GM18498 (cell line): ENCODE results near the gene TNIK.
A peak's percentile ranks its signal among the peaks of the same experiment; 100 is the strongest.

Experiments
- ATAC-seq: cut with Tn5 transposase; IDR thresholded peaks from one replicate; pipeline ENCODE4 v1.9.1; 2021; ENCODE audit warnings: mild to moderate bottlenecking, moderate library complexity; ENCODE audit not compliant: unreplicated experiment

The TNIK gene

DNA sequence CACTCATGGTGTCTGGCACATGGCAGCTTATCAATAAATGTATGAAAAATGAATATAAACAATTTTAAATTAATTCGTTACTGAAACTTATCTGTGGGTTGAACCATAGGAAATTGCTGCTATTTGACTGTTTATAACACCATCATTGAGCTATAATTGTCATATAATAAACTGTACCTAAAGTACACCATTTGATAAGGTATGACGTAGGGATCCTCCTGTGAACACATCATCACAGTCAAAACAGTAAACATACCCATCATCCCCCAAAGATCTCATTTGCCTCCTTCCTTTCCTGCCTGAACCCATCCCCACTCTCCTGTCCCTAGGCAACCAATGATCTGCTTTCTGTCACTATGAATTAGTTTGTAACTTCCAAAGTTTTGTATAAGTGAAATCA lies 282.7 kb downstream of the TNIK start:
- ATAC-seq, result no peak

DNA sequence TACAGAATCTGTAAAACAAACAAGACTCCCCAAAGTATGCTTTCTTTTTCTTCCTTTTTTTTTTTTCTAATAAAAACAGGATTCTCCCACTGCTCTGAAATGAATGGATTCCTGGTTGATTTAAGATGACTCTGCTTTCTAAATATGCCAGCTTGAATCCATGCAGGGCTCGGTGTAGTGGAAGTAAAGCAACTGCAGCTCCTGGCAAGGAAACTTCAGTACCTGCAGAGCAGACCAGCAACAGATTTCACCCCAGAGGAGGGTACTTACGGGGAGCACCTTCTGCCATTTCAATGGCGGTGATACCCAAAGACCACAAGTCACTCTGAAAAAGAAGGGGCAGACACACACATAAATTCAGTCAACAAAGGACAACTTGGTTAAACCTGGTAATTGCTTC lies 283.1 kb downstream of the TNIK start:
- ATAC-seq, result no peak

DNA sequence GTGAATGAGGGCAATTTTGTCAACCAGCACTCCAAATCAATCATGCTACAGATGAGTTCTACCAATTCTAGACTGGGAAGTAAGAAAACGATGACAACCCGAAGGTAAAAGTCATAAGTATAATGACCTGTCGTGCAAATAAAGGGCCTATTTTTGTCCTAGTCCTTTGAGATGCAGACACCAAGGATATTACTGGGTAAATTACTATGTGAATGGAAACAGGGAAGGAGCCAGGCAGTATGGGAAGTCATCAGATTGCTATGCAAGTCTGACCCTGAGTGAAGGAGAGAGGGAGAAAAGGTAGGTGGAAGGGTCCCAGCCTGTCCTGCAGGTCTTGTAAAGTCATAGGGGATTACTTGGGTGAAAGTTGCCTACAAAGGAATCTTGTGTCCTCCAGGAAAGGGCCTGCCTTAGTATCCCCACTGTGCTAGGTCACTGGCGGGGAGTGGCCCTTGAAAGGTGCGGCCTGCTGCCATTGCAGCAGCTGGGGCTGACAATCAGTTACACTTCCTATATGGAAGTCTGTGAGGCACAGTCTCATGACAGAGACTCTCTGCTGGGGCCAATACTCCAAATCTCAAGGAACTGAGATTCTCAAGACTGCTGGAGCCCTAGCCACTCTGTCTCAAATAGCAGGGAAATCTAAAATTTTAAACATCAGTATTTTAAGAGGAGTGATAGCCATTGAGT lies 283.8 kb downstream of the TNIK start:
- no peak for ATAC-seq

DNA sequence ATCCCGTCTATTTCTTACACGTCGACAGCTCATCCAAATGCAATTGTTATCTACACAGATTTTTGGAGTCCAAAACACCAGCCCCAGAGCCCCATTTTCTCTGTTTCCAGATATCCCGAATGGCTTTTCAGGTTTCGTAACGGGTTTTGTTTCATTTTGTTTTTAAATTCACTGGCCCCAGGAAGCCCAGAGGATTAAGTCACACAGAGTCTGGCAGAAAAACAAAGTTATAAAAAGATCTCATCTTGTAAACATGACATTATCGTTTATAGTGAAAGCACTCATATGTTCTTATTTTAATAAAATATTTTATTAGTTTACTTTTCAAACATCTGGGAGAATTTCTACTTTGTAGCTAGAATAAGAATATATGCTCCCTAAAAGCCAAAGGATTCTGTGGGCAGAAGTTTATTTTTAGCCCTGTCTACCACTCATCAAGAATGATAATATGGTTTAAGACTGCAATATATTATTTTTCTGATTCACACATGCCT lies 284.4 kb downstream of the TNIK start:
- no peak for ATAC-seq

DNA sequence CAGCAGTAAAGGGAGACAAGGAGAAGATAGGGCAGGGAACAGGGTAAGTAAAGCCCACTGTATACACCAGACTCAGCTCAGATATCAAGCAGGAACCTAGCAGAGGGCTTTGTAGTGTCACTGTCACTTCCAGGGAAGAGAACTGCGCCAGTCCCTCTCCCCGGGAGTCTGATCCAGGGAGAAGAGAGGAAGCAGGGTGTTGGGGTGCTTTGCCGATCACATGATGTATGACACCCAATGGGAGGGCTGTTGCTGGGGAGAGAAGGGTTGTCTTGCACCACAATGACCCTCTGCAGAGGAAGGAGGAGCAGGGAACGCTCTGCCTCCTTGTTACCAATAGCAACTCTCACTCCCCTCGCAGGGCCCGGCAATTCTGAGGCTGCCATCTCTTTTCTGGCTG lies 286.5 kb downstream of the TNIK start:
- no peak for ATAC-seq

DNA sequence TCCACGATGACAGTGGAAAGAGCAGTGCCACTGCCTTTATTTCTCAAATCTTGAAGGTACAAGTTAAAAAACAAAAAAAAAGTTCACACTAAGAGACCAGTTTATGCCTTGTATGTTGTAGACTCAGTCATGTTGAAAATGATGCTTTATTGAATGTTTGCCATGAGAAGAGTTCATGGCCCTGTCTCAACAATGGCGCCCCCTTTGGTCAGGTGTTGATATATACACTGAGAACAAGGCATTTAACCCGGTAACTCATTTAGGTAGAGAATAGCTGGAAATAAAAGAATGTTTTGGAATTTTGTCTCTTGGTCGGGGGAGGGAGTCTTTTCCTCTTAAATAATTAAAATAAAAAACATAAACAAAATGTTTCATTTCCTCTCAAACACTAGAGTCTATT lies 288.1 kb downstream of the TNIK start:
- no peak for ATAC-seq

DNA sequence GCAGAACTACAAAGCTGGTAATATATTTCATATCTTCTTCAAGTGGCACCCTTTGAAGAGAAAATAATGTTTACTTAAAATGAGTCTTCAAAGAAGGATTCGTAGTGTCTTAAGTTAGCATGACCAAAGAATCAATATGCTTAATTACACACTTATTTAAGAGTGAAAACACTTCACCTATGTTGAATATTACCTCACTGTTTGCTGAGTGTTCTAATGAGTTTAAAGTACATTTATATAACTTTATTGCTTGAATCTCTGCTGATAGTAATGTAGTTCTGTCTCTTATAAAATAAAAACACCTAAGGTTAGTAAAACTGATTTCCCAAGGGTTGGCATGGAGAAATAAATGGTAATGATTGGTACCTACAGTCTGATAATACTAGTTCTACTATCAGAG lies 290.3 kb downstream of the TNIK start:
- ATAC-seq, result no peak

DNA sequence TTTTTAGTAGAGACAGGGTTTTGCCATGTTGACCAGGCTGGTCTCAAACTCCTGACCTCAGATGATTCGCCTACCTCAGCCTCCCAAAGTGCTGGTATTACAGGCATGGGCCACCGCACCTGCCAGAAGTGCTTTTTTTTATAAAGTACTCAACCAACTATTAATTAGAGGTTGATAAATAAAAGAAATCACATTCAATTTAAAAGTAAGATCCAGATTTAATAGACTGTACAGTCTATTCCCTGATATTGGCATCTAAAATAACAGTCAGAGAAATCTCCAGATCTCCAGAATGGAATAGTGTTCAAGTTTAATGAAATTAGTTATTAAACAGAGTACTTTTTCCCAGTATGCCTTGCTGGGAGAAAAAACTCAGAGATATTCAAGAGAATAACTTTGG lies 290.8 kb downstream of the TNIK start:
- no peak for ATAC-seq

DNA sequence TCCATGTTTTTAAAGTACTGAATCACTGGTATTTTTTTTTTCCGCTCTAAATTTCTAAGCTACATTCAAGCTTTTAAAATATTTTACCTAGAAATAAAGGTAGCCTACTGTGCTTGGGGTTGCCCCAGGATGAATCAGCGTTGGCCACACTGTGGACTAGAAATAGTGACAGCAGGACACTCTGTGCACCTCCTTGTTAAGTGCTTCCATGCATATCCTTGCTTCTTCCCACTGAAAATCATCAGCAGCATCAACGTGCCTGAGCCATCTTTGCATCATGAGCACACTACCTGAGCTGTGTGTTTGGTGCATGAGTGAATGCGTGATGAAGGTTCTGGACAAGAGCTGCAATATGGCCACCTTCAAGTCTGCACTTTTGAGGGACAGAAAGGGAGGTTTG lies 291.7 kb downstream of the TNIK start:
- ATAC-seq, result no peak

DNA sequence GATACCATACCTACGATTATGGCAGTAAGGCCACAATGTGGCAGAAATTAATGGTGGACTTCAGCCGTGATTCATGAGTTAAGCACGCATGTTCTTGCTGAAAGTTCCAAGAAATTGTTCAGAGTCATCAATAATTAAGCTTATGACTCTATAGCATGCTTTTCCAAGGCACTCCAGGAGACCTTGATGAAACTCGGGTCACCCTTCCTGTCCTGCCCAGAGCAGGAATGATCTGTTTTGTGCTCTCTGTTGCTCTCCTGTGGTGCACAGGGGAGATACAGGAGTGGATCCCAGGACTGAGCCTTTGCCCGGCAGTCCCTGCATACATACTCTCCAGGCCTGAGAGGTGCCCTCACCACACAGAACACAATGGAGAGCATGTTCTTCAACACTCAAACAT lies 292.1 kb downstream of the TNIK start:
- ATAC-seq, result no peak

DNA sequence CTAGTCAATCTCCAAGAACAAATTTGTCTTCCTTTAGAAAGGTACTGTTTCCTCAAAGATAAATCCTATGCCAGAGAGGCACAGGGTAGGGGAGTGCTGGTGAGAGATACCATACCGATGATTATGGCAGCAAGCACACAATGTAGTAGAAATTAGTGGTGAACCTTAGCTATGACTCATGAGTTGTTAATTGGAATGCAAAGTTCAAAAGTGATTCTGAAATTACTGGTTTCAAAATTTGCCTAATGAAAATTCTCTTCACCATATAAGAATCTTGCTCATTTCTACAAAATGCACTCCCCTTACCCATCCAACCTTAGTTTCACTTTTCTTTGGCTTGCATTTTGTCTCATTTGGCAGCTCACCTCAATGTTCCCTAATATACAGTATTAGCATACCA lies 294.2 kb downstream of the TNIK start:
- peak; percentile 56 for ATAC-seq

DNA sequence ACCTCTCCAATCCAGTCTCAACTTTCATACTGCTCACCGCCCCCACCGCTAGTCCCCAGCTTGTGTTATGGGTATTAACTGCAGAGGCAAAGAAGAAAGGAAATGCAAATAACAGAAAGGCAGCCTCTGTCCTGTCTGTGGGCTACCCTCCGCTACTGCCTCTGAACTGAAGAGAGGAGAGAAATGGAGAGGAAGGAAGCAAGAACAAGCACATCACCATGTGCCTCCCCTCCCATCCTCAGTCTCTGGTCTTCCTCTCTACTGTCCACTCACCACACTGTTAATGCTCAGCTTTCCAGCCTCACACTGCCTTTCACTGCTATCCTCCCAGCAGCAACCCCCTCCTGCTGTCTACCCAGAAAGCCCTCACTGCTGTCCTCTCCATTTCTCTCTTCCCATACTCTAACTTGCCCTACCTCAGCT lies 294.7 kb downstream of the TNIK start:
- peak; percentile 74 for ATAC-seq

DNA sequence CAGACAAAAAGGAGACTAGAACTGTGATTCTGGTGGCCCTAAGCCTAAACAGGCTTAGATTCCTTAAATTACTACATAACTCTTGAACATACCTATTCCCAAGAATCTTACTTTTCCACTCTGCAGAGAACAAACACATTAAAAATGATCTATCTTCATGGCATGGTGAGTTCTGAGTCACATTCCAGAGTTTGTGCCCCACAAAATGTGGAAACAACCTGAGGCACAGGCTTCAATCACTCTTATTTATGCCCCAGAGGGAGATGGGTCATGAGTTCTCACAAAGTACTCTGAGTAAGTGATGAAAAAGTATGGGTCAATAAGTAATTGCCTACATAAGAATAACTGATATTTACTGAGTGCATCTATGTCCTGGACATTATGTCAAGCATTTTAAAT lies 296.1 kb downstream of the TNIK start:
- ATAC-seq, result no peak

DNA sequence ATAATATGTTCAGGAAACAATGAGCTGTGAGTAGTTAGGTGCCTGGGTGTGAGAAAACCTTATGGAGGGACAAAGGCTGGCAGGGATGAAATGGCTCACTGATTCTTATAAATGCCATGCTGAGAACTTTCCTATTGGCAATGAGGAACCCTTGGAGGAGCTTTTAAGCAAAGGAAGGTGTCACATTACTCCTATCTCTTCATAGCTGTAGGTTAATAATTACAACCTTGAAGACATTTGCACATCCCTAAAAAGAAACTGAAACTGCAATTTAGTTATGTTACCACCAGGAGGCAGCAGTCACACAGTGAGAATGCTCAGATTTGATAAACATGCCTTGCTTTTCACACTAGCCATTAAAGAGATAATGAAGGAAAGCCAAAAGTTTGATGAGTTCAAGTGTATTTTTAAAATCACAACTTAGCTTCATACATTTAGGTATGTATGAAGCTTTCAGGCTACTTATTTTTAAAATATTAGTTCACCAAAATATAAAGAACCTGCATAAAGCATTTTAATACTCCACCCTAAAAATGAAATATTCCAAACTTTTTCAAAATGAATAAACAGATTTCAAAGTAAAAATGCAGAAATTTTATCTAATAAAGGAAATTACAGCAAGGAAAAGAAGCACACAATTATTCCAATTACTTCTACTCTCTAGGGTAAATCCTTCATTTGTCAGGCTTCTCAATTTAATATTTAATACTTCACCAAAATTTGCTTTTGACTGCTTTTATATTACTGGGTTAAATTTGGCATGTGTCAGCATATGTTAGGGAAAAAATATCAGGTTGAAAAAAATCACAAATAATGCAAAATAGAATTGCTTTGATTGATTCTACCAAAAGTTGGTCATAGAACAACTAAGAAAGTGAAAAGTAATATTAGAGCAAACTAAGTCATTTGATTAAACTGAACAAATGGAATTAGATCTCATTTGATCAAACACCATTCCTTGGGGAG lies 296.8 kb downstream of the TNIK start:
- ATAC-seq, result no peak

DNA sequence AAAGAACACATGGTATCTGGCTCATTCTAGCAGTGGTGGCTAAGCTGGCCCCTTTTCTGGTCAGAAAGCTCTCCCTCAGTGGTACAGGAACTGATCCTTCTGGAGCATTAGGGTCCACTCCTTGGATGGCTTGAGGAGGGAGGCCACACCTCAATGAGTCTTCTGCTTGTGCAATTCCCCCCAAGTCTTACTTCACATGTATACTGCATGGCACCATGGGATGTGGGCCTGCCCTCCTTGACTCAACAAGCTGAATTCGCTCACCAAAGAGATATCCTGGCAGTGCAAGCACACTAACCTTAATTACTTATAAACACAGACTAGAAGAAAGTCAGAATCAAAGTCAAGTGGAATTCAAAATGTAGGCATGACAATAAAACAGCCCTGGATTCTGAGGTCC lies 299.9 kb downstream of the TNIK start:
- ATAC-seq, result no peak

DNA sequence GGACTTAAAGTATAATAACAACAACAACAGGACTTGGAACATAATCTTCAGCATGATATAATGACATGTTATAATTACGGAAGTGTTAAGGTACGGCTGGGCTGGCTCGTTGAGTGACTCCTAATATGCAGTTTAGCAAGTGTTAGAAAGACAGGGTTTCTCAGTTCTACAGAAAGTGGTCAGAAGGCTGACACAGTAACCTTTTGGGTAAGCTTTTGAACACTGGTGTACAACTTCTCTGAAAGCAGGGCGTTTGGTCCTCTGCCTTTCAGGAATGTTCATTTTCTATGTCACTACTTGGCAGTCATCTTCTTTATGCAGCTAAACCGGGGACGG lies 300.4 kb downstream of the TNIK start:
- no peak for ATAC-seq

DNA sequence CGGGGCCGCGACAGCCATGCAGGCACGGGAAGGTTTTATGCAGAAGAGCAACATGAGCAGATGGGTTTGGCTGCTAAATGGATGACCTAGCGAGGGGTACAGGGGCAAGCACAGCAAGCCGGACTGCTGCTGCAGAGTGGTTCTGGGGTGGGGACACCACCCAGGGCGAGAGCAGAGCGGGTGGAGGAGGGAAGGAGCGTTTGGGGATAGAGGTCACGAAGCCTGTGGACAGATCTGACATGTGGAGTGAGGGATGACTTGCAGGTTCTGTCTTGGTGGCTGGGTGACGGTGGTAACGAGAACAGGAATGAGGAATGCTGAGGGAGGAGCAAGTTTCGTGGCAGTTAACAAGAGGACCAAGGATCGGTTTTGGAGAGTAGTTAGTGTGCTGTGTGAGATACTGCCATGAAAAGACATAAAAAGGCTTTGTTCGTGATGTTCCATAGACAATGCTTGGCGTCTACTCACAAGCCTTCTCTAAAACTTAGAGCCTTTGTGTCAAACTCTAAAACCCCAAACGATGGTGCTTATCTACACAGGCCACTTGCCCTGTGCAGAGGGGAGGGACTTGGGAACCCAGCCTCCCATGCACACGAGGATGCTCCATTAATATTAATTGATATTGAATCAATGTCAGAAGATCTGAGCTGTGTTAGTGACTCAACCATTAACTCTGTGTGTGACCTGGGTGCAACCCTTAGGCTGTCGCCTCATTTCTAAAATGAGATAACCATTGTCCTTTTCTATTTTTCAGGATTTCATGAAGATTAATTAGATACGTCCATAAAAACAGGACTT lies 301.0 kb downstream of the TNIK start:
- ATAC-seq, result no peak

DNA sequence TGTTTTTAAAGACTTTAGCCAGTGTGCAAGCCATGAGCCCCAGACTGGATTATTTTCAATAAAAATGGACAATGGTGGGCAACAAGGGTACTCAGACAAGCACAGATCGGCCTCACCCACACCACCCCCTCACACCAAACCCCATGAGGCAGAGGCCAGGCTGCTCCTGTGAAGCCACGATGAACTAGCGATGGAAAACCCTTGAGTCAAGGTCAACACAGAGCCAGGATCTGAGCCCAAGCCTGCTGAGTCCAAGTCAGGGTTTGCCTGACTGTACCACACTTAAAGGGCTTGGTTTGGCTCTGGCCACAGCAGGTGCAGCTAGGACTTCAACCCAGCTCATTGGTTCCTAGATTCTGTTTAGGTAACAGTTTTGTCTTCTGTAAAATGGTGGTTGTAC lies 302.2 kb downstream of the TNIK start:
- no peak for ATAC-seq

DNA sequence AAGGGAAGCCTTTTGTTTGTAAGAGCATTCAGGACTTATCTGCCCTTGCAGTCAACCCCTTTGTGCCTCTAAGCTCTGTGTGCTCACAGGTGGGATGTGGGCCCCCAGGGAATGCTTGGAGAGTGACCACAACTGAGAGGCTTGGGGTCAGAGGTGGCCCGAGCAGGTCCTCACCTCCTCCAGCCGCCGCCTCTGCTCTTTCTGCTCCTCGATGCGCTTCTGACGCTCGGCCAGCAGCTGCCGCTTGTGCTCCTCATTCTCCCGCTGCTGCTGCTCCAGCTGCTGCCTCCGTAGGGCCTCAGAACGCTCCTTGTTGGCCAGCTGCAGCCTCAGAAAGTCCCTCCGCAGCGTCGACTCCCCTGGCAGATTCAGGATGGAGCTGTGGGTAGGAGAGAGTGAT lies 302.9 kb downstream of the TNIK start:
- ATAC-seq, result no peak

DNA sequence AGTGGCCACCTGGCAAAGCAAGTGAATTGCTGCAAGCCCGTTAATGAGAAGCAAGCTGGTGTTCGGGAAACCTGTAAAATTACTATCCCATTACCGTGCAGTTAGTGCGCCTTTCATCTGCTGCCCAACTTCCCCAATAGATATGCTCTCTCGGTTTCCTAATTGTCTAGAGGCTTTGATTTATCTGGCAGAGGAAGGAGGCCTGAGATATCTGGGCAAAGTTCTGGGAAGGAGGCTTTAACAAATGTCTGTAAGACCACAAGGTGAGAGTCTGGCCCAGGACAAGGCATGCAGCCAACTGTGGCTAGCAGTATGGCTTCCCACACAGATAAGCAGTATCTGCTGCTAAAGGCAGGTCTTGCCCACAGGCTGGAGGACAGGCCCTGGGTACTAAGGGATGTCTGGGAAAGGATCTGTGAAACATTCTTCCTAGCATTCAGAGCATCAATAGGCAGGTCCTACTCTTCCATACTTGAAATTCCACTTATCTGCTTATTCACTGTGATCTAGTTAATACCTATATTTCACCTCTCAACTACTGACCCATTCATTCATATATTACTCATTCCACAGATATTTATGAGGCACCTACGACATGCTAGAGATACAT lies 303.7 kb downstream of the TNIK start:
- no peak for ATAC-seq

DNA sequence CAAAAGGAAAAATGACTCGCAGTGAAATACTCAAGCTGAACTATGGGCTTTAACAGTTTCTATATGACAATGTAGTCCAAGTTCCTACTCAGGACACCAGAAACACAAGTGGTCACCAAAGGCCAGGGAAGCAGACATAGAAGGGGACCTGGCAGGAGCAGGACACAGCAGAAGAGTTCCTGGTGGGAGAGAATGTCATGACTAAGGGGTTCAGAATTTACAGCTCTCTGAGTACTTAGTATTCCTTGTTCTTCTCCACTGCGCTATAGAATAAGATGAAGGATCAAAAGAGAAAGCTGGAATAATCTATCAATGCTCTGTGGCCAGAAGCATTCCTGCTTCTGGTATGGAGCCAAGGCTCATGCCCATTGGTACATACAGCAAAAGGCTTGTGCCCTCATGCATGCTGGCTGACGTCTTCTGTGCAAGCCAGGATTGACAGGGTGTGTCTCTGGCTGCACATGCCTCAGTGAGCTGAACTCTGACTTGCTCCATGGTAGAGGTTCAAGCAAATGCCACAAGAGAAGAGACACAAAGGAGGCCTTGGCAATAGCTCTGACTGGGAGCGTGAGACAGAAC lies 305.0 kb downstream of the TNIK start:
- no peak for ATAC-seq
